Measurements from ENCODE around the gene MRPL47. TPM values are rescaled to one million over a fixed set of nuclear protein-coding genes. Genes with fewer than 3 reads are reported as not detected.

MRPL47 gene
- total and polyA plus RNA-seq, 2 of the 13 experiments (the other 11 are each of a cell fraction or from before 2014, with no cell fraction given), result 36.1 to 83.8 TPM

- no peak for TF ChIP-seq ZNF672 (CRISPR knock-in tag; IDR thresholded peaks at IDR 0.05)
- TF ChIP-seq, protein P1, sequence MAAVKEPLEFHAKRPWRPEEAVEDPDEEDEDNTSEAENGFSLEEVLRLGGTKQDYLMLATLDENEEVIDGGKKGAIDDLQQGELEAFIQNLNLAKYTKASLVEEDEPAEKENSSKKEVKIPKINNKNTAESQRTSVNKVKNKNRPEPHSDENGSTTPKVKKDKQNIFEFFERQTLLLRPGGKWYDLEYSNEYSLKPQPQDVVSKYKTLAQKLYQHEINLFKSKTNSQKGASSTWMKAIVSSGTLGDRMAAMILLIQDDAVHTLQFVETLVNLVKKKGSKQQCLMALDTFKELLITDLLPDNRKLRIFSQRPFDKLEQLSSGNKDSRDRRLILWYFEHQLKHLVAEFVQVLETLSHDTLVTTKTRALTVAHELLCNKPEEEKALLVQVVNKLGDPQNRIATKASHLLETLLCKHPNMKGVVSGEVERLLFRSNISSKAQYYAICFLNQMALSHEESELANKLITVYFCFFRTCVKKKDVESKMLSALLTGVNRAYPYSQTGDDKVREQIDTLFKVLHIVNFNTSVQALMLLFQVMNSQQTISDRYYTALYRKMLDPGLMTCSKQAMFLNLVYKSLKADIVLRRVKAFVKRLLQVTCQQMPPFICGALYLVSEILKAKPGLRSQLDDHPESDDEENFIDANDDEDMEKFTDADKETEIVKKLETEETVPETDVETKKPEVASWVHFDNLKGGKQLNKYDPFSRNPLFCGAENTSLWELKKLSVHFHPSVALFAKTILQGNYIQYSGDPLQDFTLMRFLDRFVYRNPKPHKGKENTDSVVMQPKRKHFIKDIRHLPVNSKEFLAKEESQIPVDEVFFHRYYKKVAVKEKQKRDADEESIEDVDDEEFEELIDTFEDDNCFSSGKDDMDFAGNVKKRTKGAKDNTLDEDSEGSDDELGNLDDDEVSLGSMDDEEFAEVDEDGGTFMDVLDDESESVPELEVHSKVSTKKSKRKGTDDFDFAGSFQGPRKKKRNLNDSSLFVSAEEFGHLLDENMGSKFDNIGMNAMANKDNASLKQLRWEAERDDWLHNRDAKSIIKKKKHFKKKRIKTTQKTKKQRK (IDR thresholded peaks at IDR 0.05; ENCODE audit: low read length), result no peak
- TF ChIP-seq PRPF4 (IDR thresholded peaks at IDR 0.05; ENCODE audit: low read depth, low read length, poor library complexity, severe bottlenecking), result no peak
- no peak for TF ChIP-seq ZNF557 (CRISPR knock-in tag; IDR thresholded peaks at IDR 0.05)
- TF ChIP-seq SOX5 (CRISPR knock-in tag; IDR thresholded peaks at IDR 0.05; ENCODE audit: borderline replicate concordance), result peak; percentile 35; the same call in 1 of the 2 replicates
- TF ChIP-seq ZNF280B (CRISPR knock-in tag; IDR thresholded peaks at IDR 0.05; ENCODE audit: borderline replicate concordance), result peak; percentile 23; the same call in 1 of the 2 replicates
- TF ChIP-seq ZNF569 (CRISPR knock-in tag; IDR thresholded peaks at IDR 0.05; ENCODE audit: borderline replicate concordance), result no peak; the same call in 1 of the 2 replicates
- TF ChIP-seq SRSF9 (IDR thresholded peaks at IDR 0.05; ENCODE audit: borderline replicate concordance, insufficient read depth, low read depth, low read length, poor library complexity, severe bottlenecking), result no peak
- peak; percentile 90 for TF ChIP-seq ASH2L (IDR thresholded peaks at IDR 0.05; ENCODE audit: insufficient read length, low read depth, low read length)
- TF ChIP-seq CSRNP2 (CRISPR knock-in tag; conservative IDR thresholded peaks at IDR 0.05; ENCODE audit: low read depth), result no peak
- no peak for TF ChIP-seq ZNF713 (CRISPR knock-in tag; IDR thresholded peaks at IDR 0.05)
- no peak for TF ChIP-seq PTBP1 (IDR thresholded peaks at IDR 0.05; ENCODE audit: low read depth, low read length, poor library complexity, severe bottlenecking)
- peak; percentile 56; the same call in 1 of the 2 replicates for TF ChIP-seq FOXC1 (CRISPR knock-in tag; IDR thresholded peaks at IDR 0.05; ENCODE audit: borderline replicate concordance)
- peak; percentile 93 for TF ChIP-seq TAF1 (CRISPR knock-in tag; IDR thresholded peaks at IDR 0.05)
- TF ChIP-seq ZNF577 (CRISPR knock-in tag; IDR thresholded peaks at IDR 0.05; ENCODE audit: borderline replicate concordance, low read depth), result no peak
- TF ChIP-seq SMC3 (IDR thresholded peaks at IDR 0.05; ENCODE audit: low read length), result no peak
- peak; percentile 90; the same call in 1 of the 2 replicates for TF ChIP-seq ZNF788 (CRISPR knock-in tag; IDR thresholded peaks at IDR 0.05; ENCODE audit: borderline replicate concordance)
- no peak for TF ChIP-seq PAWR (CRISPR knock-in tag; IDR thresholded peaks at IDR 0.05; ENCODE audit: borderline replicate concordance)
- no peak for TF ChIP-seq MAFK (conservative IDR thresholded peaks at IDR 0.05 in 1 of 2, IDR thresholded peaks at IDR 0.05 in 1 of 2; ENCODE audit: low read length in 2 of 2)
- peak; percentile 87 for TF ChIP-seq KAT8 (CRISPR knock-in tag; IDR thresholded peaks at IDR 0.05)
- 0 out of 2 replicates have a peak, but pooled peaks have one; percentile 37 for TF ChIP-seq RARG (CRISPR knock-in tag; IDR thresholded peaks at IDR 0.05; ENCODE audit: low read depth)
Observed at GRCh38 chr3:179562591-179563270, 41.7 kb downstream of the MRPL47 start, which contains the start of gene ACTL6A (continued).
